ENCODE results near the gene PLEKHM3.

PLEKHM3 gene

DNA sequence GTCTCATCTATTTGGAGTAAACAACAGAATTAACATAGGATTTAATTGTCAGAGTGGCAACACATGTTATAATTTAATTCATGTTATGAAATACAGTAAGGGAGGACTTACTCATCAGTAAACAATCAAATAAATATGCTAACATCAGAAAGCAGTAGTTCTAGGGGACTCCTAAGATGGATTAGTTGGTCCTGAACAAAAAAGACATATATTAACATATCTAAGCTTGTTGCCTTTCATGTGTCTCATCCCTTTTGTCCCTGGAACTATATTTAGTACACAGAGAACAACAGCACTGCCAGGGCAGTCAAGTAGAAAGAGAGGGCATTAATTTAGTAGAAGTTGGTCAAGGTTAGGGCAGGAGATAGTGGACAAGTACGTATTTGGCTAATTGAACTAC lies 137.8 kb downstream of the PLEKHM3 start:
- DNase-seq (ENCODE audit: low spot score): no peak

DNA sequence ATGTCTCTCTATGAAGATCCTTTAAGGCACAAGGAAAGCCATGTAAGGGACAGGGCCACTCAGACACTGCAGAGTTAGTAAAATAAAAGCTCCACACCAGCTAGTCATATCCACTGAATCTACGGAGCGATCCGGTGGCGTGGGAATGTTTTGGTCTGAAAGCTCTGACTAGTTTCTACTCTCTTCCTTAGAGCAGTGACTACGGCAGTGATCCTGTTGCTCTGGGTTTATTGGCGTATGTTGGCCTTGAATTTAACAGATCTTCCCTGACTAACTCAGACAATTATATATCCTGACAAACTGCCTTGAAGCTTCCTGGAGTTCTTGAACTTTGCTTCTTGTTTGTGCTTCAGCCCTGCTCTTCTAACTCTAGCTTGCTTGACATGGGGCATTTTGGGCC lies 140.3 kb downstream of the PLEKHM3 start:
- DNase-seq (ENCODE audit: low spot score): no peak

DNA sequence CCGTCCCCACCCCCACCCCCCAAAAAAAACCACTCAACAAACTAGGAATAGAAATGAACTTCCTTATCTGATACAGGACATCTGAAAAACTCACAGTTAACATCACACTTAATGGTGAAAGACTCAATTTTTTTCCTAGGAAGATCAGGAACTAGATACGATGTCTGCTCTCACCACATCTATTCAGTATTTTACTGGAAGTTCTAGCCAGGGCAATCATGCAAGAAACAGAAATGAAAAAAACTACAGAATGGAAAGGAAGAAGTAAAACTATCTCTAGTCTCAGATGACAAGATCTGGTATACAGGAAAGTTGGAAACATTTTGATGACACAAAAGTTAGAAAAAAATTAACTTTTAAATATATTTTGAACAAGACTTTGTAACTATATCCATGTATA lies 141.2 kb downstream of the PLEKHM3 start:
- DNase-seq (ENCODE audit: low spot score): no peak

DNA sequence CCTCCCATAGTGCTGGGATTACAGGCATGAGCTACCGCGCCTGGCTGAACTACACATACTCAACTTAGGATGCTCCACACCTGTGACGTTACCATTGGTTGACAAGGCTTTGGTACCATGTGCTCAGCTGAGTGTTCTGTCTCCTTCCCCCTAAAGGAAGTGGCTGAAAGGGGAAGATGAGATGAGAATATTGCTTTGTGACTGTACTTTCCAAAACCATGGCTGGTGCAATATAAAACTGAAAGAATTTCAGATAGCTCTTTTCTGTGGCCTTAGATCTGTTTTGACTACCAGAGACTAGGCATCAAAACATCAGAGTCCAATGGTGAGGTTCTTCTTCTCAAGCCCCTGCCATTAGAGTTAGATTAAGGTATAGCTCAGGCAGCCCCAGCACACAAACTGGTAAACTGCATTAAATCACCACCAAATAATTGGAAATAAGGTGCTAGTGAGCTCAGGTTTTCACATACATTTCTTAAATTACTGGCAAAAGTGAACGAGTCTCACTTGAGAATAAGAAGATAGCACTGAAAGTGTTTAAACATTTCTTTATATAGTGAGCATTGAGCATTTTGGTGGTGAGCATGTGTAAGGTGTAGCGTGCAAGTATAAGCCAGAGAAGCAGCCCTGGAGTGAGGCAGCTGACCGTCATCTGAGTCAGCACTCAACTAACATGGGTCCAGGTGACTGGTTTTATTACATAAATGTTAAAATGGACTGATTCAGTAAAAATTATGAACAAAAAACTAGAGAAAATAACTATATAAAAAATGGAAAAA lies 142.1 kb downstream of the PLEKHM3 start:
- DNase-seq (ENCODE audit: low spot score): no peak

DNA sequence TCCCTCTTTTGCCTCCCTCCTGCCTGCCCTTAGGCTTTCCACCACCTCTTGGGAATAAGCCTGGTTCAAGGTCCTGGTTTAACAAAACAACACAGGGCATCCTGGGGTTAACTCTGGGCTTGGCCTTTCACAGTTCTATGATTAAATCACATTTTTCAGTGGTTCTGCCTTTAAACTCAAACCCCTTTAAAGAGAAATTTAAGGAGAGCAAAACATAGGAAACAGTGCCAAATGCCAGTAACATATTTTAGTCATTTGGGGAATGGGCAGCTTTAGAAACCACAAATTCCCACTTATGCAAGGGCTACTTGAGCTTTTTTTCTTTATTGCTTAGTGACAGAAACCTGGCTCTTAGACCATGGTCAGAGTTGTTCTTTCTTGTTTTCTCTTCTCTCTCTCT lies 143.4 kb downstream of the PLEKHM3 start:
- DNase-seq (ENCODE audit: low spot score): no peak

DNA sequence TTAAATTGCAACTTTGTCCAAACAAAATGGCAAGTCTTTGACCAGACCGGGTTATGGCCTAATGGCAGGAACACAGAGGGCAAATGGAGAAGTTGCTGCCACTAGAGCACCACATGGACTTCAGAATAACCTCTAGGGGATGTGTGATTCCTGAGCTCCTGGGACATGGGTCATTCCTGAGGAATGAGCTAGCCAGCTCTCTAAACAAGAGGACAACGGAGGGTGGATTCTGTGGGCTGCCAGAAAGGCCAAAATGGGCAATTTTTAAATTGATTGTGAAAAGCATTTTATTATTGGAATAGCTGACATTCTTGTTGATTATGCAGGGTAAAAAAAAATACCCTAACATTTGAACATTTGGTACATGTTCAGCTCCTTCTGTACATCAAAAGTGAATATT lies 145.8 kb downstream of the PLEKHM3 start:
- no peak for DNase-seq (ENCODE audit: low spot score)

DNA sequence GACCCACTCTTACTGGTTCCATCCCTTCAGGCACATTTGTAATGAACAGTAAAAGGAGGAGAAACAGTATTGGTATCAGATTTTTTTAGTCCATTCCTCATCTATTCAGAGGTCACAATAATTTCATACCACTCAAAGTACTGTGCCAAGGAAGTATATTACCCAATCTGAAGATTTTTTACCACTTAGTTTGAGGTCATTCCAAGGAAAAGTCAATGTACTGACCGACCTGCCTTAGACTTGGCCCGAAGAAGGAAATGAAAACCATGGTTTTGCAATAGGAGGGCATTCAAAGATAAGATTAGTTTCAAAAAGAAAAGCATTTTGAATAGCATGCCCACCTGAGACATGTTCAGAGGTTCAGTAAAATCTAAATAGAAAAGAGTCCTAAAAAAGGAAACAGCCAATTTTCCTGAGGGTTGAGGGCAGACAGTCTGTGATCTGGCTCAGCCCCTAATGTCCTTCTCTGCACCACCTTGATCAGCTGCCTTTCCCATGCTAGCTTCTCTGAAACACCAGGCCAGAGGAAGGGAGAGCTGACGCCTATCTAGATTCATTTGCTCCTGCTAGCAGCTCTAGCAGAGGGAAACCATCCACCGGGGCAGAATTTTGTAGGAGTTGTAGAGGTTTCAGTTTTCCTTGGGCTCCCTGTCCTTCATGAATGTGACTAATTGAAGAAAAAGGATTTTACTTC lies 148.3 kb downstream of the PLEKHM3 start:
- no peak for DNase-seq (ENCODE audit: low spot score)

DNA sequence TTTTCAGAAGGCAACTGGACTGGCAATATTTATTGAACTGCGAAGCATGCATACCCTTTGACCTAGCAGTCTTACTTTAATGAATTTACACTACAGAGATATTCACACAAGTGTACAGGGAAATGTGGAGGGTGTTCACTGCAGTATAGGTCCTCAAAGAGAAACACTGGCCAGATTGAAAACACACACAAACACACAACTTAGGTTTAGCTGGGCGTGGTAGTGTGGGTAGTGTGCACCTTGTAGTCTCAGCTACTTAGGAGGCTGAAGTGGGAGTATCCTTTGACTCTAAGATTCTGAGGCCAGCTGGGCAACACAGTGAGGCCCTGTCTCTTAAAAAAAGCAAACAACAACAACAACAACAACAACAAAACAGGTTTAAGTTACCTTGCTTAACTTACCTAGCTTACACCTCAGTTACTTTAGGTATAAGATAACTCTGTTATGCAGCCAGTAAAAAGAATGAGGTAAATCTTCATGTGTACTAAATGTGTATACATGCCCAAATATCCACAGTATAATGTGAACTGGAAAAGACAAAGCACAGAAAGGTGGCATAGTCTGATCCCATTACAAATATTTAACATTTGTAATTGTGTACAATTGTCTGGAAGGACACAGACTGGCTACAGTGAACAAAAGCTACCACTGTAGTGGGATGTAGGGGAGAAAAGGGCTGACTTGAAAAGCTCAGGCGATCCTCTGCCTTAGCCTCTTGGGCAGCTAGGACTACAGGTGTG lies 149.7 kb downstream of the PLEKHM3 start:
- DNase-seq (ENCODE audit: low spot score): no peak

DNA sequence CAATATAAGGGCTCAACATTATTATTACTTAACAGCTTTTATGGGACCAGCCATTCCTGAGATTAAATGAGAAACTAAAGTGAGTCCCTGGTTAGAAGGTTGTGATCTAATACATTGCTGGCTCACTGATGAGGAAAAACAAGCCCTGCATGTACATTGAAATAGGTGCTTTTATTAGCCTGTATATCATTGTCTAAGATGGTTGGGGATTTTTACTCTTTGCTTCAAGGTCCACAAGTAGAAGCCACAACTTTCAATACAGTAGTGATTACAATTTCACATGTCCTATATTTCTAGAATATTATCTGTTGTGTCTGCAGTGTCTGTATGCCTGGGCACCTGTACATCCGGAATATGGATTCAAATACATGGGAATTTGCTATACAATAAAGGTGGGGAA lies 151.5 kb downstream of the PLEKHM3 start:
- no peak for DNase-seq (ENCODE audit: low spot score)

DNA sequence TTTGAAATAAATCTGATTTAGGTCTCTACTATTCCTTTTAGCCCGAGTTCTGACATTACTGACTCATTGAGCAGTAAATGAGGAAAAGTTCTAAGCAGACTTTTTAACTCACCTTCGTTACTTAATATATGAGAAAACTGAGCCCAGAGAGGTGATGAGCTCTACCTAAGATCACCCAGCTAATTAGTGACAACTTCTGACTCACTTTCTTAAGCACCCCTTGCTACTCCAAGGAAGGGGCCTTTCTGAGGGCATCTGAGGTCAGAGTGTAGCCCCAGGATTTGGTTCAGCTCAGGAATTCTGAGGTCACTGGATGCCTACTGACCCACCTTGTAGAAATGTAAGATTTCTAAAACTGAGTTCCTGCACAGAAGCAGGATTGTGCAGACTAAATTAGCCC lies 153.4 kb downstream of the PLEKHM3 start:
- DNase-seq (ENCODE audit: low spot score): no peak

DNA sequence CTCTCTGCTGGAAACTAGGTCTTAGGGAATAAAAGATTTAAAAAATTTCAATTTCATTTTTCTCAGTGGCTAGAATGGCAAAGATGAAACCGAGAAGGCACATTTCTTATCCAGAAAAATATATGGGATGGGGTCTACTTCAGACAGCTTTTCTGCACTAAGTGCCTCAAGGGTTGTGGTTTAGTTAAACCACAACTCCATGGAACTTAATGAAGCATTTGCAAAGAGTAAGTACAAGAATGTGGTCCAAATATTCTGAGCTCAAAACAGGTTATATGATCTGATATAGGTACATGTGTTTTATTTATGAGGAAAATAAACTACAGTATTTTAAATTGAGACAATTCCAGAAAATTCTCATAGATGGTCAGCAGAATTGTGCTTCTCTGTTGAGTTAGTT lies 153.8 kb downstream of the PLEKHM3 start:
- no peak for DNase-seq (ENCODE audit: low spot score)

DNA sequence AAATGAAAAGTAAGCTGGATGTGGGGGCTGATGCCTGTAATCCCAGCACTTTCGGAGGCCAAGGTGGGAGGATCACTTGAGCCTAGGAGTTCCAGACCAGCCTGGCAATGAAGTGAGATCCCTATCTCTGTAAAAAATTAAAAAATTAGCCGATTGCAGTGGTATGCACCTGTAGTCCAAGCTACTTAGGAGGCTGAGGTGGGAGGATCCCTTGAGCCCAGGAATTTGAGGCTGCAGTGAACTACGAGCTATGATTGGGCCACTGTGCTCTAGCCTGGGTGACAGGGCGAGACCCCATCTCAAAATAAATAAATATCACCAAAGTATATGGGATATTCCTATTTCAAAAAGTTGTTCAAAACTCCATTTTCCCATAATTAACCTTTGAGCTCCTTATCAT lies 154.5 kb downstream of the PLEKHM3 start:
- DNase-seq (ENCODE audit: low spot score): no peak

DNA sequence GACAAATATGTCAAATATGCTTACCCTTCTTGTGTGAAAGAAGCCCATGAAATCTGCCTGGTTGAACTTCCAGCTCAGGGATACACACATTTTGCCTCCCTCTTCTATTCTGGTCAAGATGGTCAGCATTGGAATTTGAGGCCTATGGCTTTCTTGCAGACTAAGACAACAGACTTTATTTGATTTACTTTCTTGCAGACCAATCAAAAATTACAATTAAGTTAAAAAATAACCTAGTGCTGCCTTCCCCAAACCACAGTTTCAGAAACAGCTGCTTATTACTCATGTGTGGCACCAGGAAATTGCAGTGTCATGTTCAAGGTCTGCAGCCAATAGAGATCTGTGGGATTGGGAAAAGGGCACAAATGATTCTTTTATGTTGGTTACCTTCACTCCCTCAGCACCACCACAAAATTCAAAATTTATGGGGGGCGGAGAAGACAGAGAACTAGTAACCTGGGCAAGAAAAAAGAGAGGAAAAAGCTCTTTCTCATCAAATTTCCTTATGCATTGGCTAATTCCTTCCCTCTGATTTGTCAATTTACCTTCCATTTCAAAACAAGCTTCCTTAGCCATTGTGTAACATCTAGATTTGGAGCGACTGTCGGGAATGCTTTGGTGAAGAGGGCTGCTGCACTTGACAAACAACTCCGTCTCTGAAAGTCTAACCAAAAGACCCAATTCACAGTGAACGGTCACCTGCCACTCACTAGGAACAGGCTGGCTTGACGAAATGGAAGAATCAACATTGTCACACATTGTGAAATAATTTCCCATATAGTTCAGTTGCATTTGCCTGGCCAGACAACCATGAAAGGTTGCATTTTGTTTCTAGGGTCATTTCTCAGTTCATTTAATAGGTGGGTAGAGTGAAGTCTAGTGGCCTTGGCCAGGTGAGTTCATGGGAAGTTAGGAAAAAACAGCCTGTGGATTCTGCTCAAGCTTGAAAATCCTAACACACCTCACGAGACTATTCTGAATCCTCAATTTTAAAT lies 155.2 kb downstream of the PLEKHM3 start:
- DNase-seq (ENCODE audit: low spot score): peak; percentile 12

DNA sequence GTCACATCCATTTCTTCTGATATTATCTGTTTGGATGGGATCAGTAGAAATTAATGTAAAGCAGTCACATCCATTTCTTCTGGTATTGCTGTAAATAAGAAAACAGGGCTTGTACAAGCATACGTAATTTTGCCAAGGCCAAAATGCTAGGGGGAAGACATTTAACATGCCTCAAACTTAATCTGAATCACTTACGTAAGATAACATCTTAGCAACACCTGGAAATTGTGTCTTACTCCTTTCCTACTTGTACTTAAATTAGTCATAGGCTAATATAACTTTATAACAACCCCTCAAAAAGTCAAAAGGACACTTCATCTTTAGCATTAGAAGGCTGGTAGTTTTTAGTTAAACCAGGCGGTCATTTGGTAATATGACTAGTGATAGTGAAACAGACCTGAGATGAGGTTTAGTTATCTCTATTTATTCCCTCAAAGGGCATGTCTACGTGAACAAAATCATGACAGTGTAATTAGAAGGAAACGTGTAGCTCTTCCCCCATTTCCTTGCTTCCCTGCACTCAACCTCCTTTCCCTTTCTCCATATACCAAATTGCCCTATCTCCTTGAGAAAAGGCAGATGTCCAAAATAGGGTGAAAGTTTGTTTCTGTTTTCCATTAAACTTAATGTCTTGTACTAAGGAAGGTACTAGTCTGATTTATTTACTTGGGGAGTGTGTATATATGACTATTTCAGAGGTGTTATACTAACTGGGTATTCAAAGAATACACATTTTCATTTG lies 156.3 kb downstream of the PLEKHM3 start:
- DNase-seq (ENCODE audit: low spot score): no peak

DNA sequence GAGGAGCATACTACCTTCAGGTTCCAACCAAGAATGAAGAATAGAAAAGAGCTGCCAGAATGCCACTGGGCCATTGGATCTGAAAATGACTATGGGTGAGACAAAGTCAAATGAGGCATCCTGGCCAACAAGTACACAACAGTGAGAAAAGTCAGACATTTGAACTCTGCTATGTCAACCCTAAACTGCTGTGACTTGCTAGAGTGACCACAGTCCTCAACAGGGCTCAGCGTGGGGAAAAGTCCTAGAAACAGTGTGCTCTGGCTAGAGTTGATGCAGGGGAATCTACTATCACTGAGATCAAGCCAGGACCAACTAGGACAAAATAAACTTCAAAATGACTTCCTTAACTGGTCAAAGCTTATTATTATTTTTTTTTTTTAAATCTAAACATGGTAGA lies 157.4 kb downstream of the PLEKHM3 start:
- DNase-seq (ENCODE audit: low spot score): no peak

DNA sequence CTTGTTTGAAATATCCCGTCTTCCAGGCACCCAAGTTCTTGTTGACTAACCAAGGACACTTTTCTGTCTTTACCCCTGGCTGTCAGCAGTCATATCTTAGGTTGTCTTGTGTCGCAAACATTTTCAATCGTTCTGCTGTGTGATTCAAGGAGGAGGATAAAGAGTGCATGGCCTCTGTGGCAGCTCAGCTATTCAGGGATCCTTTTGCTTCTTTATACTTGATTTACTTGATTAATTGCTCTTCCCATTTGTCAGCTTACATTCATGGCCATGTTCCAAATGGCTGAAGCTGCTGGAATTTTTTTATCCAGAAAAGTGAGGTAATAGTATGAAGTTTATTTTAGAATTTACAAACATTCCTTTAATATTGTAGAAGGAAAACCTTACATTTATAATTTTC lies 158.3 kb downstream of the PLEKHM3 start:
- no peak for DNase-seq (ENCODE audit: low spot score)

DNA sequence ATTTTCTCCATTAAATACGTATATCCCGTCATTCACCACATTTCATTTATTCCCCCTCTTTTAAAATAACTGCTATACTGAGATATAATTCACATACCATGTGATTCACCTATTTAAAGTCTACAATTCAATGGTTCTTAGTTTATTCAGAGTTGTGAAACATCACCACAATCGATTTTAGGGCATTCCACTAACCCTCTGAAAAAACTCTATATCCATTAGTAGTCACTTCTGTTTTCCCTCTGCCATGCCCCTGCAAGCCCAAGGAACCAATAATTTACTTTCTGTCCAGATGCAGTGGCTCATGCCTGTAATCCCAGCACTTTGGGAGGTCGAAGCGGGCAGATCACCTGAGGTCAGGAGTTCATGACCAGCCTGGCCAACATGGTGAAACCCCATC lies 160.1 kb downstream of the PLEKHM3 start:
- no peak for DNase-seq (ENCODE audit: low spot score)

DNA sequence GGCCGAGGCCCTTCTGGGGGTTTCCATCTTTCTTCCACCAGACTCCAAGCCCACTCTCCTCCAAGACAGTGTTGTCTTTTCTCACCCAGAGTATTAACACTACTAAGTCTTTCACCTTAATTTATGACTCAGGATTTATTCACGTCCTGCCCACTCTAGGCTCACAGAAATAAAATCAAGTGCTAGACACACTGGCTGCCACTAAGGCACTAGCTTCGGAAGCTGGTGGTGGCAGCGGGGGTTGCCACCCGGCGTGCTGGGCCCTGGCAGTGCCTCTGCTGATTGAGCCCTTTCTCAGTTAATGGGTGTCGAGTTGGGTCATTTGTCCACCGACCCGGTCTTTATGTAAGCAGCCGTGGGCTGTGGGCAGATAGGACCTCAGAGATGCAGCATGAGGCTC lies 162.0 kb downstream of the PLEKHM3 start:
- DNase-seq (ENCODE audit: low spot score): no peak

DNA sequence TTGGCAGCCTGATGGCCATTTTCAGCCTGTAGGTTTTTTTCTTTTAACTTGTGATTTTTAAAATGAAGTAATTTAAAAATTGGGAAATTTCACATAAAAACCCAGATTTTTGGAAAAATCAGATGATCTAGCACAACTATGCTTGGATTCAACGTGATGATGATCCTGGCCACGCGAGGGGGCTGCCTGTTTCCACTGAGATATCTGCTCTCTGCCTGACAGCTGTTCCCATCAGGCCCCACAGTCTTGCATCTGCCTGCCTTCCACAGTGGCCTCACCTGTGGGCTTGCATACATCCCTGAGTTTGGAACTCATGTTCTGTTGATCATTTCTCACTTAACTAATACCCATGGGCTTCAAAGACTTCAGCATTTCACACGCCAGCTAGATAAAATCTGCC lies 163.5 kb downstream of the PLEKHM3 start:
- no peak for DNase-seq (ENCODE audit: low spot score)

DNA sequence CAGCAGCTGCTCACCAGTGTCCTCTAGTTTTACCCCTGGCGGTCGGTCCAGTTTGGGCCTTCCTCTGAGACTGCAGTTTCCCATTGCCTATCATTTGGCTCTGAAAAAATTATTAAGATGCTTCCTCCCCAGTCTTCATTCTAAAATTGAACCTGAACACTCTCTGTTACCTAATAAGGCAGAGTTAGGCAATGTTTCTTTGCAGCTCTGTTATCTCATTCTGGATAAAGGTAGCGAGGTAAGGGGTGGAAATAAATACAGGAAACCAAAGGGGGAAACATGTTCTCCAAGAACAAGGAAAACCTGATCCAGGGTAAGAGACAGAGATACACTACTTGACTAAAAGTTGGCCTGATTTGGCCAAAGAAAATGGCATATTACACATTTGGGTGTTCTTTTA lies 164.6 kb downstream of the PLEKHM3 start:
- no peak for DNase-seq (ENCODE audit: low spot score)

DNA sequence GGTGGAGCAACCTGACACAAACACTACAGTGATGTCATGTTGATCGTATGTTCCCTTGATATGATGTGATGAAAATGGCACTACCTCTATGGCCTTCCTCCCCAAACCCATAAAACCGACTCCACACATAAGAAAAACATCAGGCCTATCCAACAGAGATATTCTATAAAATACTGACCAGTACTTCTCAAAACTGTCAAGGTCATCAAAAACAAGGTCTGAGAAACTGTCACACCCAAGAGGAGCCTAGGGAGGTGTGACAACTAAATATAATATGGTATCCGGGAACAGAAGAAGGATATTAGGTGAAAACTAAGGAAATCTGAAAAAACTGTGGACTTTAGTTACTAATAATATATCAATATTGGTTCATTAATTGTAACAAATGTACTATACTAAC lies 169.7 kb downstream of the PLEKHM3 start:
- DNase-seq (ENCODE audit: low spot score): no peak

Data from HuH-7.5 (cell line).